ENCODE results near the gene RAB6B.

The RAB6B gene

DNA sequence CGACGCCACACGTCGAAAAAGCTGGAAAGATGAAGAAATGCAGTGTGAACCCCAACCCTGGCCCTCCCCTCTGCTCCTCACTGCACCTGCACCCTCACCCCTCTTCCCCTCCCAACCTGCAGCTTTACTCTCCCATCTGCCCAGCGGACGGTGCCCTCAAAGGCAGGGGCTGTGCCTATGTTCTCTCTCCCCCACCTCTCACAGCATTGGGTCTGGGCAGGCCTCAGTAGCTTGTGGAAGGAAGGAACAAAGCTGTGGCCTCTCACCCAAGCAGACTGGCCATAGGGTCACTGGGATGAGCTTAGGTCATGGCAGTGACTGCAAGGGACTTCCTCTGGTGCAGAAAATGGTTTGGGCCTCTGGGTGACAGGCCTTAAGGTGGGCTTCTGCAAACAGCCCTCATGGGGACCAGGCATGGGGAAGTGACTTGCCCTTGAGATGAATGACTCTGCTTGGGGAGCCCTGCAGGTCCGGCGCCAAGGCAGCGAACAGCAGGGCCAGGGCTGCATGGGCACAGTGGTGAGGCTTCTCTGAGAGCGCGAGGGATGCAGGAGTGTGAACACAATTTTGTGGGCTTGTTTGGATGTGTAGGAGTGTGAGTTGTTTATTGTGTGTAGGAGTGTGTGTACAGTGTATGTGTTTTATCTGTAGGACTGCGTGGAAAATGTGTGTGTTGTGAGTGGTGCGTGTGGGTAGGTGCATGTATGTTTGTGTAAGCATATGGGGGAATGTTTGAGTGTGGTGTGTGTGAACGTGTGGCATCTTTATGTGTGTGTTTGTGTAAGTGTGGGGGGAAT lies 60.9 kb downstream of the RAB6B start:
- no peak for DNase-seq

DNA sequence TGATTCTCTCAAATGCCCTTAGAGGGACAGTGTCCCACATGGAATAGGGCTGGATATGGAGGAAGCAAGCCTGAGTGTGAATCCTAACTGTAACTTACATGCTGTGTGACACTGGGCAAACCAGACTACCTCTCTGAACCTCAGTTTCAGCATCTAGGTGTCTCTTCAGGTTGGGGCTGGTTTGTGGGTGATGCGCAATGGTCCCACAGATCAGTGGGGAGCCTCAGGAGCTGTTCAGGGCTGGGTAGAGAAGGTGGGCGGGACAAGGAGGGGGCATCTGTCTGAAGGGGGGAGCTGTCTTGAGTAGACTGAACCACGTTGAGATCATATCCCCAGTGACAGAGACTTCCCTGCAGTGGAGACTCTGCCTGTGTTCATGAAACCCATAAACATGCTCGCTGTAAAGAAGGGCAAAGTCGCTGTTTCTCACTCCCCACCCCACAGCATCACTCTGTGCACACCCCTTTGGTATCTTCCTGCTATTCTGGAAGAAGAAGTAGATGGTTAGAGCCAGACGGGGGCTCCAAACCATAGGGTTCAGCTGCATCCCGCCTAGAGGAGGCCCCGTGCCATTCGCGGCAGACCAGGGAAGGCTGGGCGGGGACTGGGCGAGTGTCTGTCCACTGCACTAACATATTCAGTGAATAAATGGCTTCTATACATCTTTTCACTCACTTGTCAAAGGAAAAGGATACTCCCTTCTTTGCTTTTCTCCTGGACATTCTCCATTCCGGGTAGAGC lies 61.6 kb downstream of the RAB6B start:
- DNase-seq: no peak

DNA sequence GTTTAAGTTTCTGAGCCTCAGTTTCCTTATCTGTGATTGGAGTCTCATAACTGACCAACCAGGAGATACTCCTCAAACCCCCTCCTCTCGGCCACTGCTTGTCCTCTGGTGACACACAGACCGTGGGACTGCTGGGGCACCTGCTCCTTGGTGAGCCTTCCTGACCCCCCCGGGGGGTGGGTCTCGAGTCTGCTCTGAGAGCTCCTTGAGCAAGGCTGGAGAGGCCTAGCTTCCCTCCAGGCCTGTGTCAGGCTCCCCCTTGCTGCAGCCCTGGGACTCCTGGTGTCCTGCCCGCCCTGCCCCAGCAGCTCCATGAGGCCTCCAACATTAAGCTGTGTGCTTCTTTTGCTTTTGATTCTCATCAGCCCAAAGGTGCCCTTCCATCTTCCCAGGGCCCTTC lies 62.4 kb downstream of the RAB6B start:
- no peak for DNase-seq

DNA sequence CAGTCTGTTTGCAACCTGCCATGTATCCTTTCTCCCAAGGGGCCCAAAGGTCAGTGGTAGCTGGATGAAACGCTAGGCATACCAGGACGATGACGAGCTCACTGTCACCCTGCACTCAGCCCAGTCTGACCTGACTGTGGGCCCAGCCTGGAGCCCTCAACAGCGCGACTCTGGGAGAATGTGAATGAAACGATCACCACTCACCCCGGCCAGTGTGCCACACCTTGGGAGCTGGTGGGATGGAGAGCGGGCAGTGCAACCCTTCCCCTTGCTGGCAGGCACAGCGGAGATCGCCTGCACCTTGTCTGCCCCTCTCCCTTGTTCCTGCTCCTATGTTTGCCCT lies 62.9 kb downstream of the RAB6B start:
- DNase-seq: no peak

DNA sequence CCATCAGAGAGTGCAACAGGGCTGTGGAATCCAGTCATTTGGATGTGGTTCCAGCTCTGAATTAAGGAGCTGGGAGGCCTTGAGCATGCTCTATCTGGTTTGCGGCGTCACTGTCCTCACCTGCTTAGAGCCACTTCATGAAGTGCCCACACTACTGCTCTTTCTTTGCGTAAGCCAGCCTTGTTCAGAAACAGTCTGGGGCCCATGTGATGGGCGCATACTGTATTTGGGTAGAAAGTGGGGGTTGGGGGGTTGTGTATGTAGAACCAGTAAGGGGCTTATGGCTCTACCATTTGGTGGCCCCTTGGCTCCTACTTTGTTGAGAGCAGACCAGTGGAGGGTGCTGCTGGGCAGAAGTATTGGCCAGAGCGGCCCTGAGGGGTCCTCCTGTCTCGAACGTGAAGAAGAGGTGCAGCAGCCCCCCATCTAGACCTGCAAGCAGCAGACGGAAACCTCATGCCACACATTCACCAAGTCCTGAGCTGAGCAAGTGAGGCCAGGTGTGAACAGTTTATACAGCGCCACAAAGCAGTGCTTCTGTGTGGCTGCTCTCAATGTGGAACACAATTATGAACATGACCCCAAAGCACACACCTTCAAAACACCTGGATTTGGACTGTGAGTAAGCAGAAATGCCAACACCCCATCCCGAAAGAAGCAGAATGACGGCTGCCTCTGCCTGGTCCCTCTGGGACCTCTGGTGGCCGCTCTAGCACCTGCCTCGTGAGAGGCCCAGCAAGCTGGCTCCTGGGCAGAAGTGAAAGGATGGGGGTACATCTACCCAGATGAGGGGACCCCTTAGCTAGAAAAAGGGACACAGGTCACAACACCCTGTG lies 63.5 kb downstream of the RAB6B start:
- DNase-seq: no peak

DNA sequence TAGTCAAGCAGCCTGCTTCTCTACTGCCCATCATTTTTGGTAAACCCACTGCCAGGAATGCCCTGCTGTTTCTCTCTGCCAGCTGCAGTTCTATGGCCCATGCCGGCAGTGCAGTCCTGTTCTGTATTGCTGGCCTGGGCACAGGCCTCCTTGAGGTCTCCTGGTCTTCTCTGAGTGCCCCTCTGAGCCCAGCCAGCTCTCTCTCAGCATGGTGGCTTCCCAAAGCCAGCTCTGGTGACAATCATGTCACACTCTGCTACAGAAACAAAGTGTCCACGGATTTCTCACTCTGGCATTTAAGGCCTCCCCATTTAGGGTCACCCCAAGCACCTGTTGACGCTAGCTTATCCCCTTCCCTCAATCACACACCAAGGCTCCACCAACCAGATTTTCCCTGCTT lies 65.6 kb downstream of the RAB6B start:
- no peak for DNase-seq

DNA sequence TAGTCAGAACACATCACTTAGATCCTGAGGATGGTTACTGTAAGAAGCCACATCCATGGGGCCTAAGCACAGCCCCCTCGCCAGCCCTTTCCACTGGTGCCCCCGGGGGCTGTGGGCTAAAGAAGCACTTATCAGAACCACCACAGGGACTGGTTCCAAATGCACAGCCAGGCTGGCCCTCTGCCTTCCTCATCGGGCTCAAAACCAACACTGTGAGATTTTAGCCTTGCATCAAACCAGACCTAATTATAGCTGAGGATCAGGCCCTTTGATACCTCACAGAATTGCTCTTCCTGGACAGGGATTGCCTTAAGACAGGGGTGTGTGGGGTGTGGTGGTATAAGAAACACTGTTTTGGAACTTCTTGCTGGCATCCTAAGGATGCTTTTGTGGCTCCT lies 66.4 kb downstream of the RAB6B start:
- no peak for DNase-seq

DNA sequence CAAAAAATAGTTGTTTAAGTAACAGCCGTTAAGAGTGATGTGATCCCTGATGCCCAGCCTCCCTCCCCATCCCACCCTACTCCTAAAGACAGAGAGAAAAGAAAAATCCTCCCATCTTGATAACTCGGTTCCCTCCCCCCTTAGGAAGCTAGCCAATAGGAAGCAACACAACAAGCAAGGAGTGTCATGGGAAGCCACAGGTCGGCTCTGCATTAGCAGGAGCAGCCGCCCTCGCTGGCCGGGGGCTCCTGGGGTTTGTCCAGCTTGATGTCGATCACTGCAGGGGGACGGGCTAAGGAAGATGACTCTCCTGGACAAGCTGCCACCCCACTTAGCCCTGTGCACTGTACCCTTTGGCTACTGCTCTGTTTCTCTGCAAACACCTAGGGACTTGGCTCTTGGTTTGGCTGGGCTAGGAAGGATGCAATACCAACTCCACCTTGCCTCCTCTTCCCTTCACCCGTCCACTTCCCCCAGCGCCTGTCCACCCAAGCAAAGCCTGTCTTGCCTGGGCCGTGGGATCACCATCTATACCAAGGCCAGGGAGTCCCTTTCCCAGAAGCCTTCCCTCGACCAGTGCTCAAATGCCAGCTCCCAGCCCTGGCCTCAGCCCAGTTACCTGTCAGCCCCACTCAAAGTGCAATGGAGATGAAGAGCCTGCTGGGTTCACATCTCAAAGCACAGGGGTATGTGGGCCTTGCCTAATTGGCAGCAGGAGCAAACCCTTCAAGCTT lies 66.9 kb downstream of the RAB6B start:
- no peak for DNase-seq

DNA sequence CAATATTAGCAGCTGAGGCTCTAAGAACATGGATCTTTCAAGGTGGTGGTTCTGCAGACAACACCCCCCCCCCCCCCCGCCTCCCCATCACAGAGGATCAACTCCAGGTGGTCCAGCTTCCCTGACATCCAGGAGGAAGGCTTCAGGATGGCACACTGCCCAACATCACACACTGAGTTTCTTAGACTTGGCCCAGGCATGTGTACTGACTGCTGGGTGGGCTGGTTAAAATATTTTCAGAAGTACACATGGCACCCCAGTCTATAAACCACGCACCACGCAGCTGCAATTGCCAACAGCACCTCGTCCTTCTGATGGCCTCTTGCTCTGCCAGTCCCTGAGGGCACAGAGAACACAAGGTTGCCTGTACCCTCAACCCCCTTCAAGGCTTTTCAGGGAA lies 68.0 kb downstream of the RAB6B start:
- DNase-seq: no peak

DNA sequence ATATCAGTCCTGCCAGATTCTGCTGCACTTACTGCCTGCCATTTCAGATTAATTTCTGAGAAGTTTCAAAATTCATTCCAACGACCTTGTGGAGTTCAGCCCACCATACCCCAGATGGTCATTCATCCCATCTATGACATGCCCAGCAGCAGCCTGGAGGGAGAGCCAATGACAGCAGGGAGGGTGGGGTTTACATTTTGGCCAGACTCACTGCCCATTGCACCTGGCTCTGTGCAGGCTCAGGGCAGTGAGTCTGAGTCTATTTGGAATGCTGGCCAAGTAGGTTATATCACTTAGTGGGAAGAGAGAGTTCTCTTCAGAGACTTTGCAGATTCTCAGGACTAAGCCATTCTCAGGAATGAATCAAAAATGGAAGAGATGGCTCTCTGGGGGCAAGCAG lies 68.5 kb downstream of the RAB6B start:
- DNase-seq: no peak

DNA sequence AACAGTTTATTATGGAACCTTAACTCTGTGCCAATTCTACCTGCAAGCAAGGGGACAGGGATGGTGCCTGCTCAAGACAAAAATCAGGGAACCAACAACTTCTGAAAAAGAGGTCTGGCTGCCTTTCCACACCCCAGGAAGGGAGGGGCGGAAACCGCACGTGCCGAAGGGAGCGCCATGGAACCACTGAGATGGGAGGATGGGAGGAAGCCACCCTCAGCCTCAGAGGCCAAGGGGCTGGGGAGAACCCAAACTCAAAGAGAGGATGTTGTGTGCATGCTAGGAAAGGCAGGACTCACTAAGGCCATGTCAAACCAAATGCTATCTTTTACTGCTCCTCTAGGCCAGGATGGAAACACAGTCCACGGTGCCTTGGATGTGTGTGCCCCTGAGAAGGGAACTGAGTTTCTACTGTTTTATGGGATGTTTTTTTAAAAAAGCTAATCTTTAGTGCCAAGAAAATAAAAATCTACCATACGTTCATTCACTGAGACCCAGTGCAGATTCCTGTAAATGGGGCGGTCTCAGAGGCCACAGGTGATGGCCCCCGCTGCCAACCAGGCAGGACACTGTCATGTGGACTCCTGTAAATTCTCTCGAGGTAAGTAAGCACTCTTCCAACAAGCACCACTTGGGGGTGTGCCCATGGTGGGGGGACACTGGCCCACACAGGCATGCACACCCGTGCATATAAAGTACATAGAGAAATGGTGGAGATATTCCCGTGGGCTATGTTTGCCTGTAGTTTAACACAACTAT lies 69.5 kb downstream of the RAB6B start:
- DNase-seq: no peak

DNA sequence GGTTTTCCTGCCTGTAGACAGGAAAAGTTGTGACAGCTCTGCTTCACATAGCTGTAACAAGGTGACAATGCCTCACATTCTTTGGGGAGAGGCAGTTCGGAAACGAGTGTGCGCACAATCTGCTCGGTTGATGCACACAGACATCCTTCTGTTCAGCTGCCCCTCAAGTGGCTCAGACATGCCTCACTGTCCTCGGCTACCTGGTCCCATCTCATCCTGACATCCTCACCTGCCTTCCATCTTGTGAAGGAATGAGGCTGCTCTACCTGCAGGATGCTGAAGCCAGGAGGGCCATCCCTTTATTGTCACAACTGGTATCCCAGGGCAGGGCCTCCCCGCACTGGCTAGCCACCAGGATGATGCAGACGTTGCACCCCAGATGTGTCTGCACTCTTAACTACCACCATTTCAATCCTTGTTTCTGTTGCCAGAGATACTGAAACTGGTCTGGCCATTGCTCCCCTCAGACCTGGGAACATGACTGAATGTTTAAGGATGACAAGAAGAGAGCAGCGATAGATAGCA lies 70.7 kb downstream of the RAB6B start:
- DNase-seq: no peak

DNA sequence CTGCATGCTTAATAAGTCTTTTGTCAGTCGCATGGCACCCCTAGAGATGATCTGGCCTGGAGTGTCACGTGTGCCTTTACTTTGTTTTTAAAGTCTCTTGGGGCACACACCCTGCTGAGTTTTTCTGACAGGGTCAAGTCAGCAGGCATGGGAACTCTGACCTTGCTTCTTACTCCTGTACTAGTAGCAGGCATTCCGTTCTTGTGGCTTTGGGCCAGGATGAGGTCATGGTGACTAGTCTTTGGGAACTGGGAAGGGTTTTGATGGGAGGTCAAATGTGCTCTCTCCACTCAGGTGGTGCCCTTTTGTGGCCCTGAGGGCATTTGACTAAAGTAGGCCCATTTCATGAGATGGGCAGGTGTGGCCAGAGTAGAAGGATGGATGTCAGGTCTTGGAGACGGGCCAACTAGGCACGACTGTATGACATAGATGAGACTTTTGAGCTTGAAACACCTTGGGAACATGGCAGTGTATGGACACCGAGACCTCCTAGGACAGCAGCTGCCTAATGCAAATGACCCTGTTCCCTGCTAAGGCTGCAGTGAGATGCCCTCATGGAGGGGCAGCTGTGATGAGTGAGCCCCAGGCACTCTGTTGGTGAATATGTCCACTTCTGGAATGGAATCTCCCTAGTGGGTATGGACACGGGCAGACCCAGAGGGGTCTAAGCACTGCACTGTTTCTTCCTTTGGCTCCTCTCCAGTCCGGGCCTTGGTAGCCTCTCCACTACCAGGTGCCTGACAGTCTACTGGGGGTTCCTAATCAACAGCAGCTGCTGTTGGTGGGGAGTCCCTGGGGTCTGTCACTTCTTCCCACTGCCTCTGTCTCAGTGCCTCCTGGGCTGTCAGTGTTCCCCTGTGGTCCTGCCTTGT lies 73.7 kb downstream of the RAB6B start:
- DNase-seq: no peak

DNA sequence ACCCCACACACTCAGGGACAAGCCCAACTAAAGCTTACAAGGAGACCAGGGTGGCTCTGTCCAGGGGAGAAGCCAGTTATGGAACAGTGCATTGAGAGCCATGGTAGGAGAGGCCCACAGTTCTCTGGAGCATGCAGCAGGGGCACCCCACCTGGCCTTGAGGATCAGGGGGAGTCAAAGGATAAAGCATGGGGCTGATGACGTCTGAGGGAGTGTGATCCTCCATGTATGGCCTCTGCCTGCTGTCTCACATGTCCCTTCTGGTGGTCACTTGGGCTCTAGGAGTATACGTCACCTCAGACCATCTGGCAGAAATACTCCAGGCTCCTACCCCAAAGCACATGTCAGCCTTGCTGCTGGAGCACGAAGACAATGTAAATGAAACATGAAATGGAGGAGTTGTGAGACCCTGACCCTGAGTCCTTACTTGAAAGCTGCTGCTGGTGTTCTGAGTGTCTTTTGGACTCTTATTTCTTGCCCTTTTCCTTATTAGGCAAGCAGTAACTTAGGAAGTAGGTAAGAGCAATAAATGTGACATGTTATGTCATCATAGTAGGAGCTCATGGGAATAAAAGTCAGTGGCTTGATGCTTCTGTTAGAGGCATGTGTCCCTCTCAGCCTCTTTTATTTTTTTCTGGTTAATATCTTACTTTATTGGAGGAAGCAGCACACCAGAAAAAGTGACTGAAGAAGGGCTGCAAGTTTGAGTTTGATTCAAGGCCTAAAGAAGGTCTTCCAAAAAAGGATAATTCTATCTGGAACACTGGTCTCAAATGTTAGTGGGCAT lies 74.6 kb downstream of the RAB6B start:
- DNase-seq: no peak

DNA sequence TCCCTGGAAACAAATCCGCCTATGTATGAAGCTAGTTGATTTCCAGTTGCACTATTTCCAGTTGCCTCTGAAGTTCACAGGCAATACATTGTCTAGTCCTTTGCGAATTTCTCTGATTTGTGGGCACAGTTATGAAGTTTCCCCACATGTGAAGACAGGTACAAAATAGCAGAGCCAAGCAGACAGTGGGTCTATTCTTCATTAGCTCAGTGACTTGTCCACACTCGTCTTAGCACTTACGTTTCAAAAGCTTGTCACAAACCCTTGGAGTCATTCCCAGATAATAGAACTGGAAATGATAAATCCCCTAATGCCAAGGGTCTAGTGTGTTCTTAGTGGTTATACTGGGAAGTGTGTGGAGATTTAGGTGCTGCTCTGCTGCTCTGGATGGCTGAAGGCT lies 75.6 kb downstream of the RAB6B start:
- no peak for DNase-seq

DNA sequence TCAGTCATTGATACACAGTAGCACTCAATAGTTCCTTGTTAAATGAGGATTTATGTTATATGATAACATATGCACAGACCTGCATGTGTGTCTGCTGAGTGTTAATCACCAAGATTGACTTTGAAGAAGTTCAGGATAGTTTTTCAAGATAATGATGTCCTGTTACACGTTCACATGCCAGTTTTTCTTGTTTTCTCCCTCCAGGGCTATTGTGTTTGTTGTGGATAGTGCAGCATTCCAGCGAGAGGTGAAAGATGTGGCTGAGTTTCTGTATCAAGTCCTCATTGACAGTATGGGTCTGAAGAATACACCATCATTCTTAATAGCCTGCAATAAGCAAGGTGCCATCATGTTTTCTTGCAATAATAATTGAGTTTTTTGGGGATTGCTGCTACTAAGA lies 80.3 kb downstream of the RAB6B start:
- DNase-seq: no peak

DNA sequence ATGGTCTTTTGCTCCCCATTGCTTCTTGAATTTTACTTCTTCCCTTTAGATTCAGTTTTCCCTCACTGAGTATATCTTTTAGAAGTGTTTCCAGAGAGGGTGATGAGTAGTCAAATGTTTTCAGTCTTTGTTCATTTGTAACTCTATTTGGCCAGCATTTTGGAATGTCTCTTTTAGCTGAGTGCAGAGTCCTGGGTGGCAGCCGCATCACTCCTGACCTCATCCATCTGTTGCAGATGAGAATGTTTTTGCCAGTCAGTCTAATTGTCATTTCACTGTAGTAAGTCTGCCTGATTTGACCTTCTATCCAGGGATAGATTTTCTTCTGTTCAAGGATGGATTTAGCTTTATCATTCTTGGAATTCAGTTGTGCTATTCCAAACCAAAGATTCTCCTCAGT lies 82.8 kb downstream of the RAB6B start:
- no peak for DNase-seq

DNA sequence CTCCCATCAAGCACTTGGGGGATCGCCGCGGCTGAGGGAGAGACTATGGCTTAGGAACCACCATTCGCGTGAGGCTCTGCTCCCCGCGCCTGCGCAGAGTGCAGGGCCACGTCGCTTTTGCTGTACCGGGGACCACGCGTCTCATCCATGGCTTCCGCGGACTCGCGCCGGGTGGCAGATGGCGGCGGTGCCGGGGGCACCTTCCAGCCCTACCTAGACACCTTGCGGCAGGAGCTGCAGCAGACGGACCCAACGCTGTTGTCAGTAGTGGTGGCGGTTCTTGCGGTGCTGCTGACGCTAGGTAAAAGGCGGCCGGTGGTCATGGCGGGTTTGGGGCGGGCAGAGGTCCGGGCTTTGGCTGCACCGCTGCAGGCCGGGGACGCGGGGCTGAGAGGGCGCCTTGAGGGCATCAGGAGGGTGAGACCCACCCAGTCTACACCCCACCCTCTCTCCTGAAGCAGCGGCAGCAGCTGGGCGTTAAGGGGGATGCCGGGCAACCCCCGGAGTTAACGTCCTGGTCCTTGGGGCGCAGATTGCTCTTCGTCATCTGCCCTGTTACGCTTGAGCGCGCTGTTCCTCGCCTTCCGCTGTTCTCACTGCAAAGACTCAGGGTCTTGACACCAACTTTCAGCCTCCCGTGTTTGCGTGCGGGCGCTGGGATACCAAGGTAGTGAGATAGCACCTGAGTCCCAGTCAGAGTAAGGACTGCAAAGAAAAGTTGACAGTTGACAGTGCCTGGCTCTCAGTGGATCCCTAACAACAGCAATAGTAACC lies 89.8 kb downstream of the RAB6B start, which contains the start of gene SRPRB:
Gene SRPRB, plus strand, starts transcription at position 114 of the 774 bp plus-strand sequence. Its CDS starts 34 bp downstream, at position 148.
- DNase-seq: peak; percentile 98

DNA sequence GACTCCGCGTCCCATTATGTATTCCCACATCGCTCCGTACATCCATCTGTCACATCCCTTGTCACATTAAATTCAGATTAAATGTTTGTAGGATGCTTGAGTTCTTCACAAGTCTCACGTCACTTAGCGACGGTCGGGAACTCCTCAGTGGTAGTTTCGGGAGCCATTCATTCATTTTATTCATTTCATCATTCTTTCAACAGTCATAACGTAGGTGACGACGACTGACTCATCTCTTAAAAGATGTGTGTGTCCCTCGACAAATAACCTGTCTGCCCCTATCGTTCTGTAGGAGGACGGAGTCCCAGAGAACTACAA lies 90.3 kb downstream of the RAB6B start:
- DNase-seq: no peak

All from NCI-H1105 (cell line).